Right cardiac atrium (tissue), 5 donors: ENCODE results near the gene SH3PXD2B. TPM values are rescaled to one million over a fixed set of nuclear protein-coding genes. Genes with fewer than 3 reads are reported as not detected.

Source experiments
- ATAC-seq, 2 donors: fragments of 200-7000 bp; cut with Tn5 transposase; one replicate each; pipeline versions ENCODE4 v1.8.0 to v1.9.1; 2020; ENCODE audit warnings: moderate library complexity in 2 of 2, mild to moderate bottlenecking in 1 of 2
- DNase-seq, 3 donors: peaks; one replicate each; pipeline ENCODE4 v3.0.0-alpha.2; 2020
- H3K27ac ChIP-seq: one replicate; pipeline ENCODE4 v1.5.1; 2013; ENCODE audit warnings: mild to moderate bottlenecking, low read length, control low read depth, moderate library complexity
- H3K27me3 ChIP-seq: one replicate; pipeline ENCODE4 v1.6.1; 2013; ENCODE audit not compliant: control insufficient read depth, insufficient read depth
- H3K4me1 ChIP-seq: one replicate; pipeline ENCODE4 v1.6.1; 2013; ENCODE audit warnings: low read length; ENCODE audit not compliant: control insufficient read depth, insufficient read depth
- H3K4me3 ChIP-seq: one replicate; pipeline ENCODE4 v1.5.1; 2013; ENCODE audit warnings: low read length, control low read depth
- H3K9me3 ChIP-seq: one replicate; pipeline ENCODE4 v1.6.1; 2013; ENCODE audit warnings: low read length; ENCODE audit not compliant: control insufficient read depth
- WGBS: extraction: QIAGEN DNeasy Blood & Tissue Kit; methylation state at CpG from one replicate; pipeline ENCODE4 v1.1.7; 2013; 5-methylcytosine and 5-hydroxymethylcytosine counted together
- intact Hi-C, 4 donors: fragments of 100-400 bp; cut with DNase I; formaldehyde crosslinking; loops; one replicate each; pipeline versions ENCODE4 v1.11.0 to v1.14.0; 2022 to 2023
- polyA plus RNA-seq: library from polyadenylated mRNA; stranded (reverse); fragments of 200-250 nt; gene quantifications from one replicate; pipeline ENCODE4 v1.2.3, GENCODE V29; 2013
- total RNA-seq, 4 donors: library from RNA; stranded (reverse); fragmentation: NEBNext Ultra II Directional; extraction: Animal tissue kit (Norgen Biotek cat#: 25700); gene quantifications; one replicate each; pipeline ENCODE4 v1.2.1, GENCODE V29; 2021
- donor health status: healthy with polysubstance abuse.
- donor health status: DM: no; HTN: yes; CAD: no.
- donor health status: DM: no; HTN: no; CAD: no.
- donor health status: DM: no; HTN: yes; CAD: no; lungs with severe emphysema.
- donor health status: DM: yes; HTN: yes; CAD: no.

SH3PXD2B gene
- total and polyA plus RNA-seq, 5 donors, result 2.2 to 18.0 (median 8.4) TPM

- H3K4me1 ChIP-seq, result peaks cover 9% of the 10 kb centered on the region
- H3K4me3 ChIP-seq, result no peak overlapping the region
- intact Hi-C loops, result no loop called here
- no peaks in the 10 kb centered on the region for H3K27me3 ChIP-seq
- DNase-seq (peak in 1 of 3 donors; percentile 58), ATAC-seq (peak in 1 of 2 donors; percentile 10)
- WGBS, result 84% methylated on average over 12 of the region's 12 CpGs
- H3K9me3 ChIP-seq, result no peaks in the 10 kb centered on the region
- H3K27ac ChIP-seq, result peak overlapping the region; percentile 1
Measured at GRCh38 chr5:172436078-172436878, 18.0 kb downstream of the SH3PXD2B start.

GRCh38 chr5:172435362-172436077 is 18.8 kb downstream of the SH3PXD2B start:
- intact Hi-C loops, result no loop called here
- WGBS, result 71% methylated on average over 8 of the region's 8 CpGs
- ATAC-seq (no peak), DNase-seq (peak in 1 of 3 donors; percentile 39)
- no peak overlapping the region for H3K4me3 ChIP-seq
- H3K27ac ChIP-seq, result no peak overlapping the region
- no peaks in the 10 kb centered on the region for H3K9me3 ChIP-seq
- peaks cover 12% of the 10 kb centered on the region for H3K4me1 ChIP-seq
- H3K27me3 ChIP-seq, result no peaks in the 10 kb centered on the region

- H3K27ac ChIP-seq, result no peak overlapping the region
- intact Hi-C loops, result no loop called here
- no peak overlapping the region for H3K4me3 ChIP-seq
- DNase-seq (peak in 1 of 3 donors; percentile 51), ATAC-seq (no peak)
- WGBS, result 55% methylated on average over 7 of the region's 7 CpGs
- H3K4me1 ChIP-seq, result peaks cover 17% of the 10 kb centered on the region
- no peaks in the 10 kb centered on the region for H3K9me3 ChIP-seq
- no peaks in the 10 kb centered on the region for H3K27me3 ChIP-seq
Measured at GRCh38 chr5:172434251-172434650, 20.1 kb downstream of the SH3PXD2B start.

- Histone ChIP-seq H3K4me1 (peaks cover 17% of the 10 kb centered on the region), H3K27ac (no peak overlapping the region), H3K4me3 (no peak overlapping the region), H3K9me3 (no peaks in the 10 kb centered on the region), H3K27me3 (no peaks in the 10 kb centered on the region)
- WGBS, result 83% methylated on average over 7 of the region's 7 CpGs
- DNase-seq (no peak), ATAC-seq (no peak)
- intact Hi-C loops, result no loop called here
Measured at GRCh38 chr5:172433513-172433912, 20.8 kb downstream of the SH3PXD2B start.

- Histone ChIP-seq H3K9me3 (no peaks in the 10 kb centered on the region), H3K27ac (no peak overlapping the region), H3K4me3 (no peak overlapping the region), H3K27me3 (no peaks in the 10 kb centered on the region), H3K4me1 (peaks cover 16% of the 10 kb centered on the region)
- intact Hi-C loops, result no loop called here
- ATAC-seq (no peak), DNase-seq (no peak)
- WGBS, result 87% methylated on average over 3 of the region's 3 CpGs
Measured at GRCh38 chr5:172433071-172433470, 21.3 kb downstream of the SH3PXD2B start.

- H3K27me3 ChIP-seq, result no peaks in the 10 kb centered on the region
- 66% methylated on average over 2 of the region's 2 CpGs for WGBS
- DNase-seq, result peak in 1 of 3 donors; percentile 51
- H3K9me3 ChIP-seq, result no peaks in the 10 kb centered on the region
- H3K27ac ChIP-seq, result peak overlapping the region; percentile 2
- no peak overlapping the region for H3K4me3 ChIP-seq
- H3K4me1 ChIP-seq, result peaks cover 10% of the 10 kb centered on the region
- intact Hi-C loops, result no loop called here
- peak in 1 of 2 donors; percentile 4 for ATAC-seq
Measured at GRCh38 chr5:172430354-172430753, 24.0 kb downstream of the SH3PXD2B start.

GRCh38 chr5:172429201-172429940 is 25.0 kb downstream of the SH3PXD2B start:
- no peaks in the 10 kb centered on the region for H3K9me3 ChIP-seq
- 40% methylated on average over 8 of the region's 8 CpGs for WGBS
- peaks cover 10% of the 10 kb centered on the region for H3K4me1 ChIP-seq
- intact Hi-C loops, result no loop called here
- DNase-seq (peak; percentile 63 to 73 (median 66)), ATAC-seq (peak; percentile 71 to 73)
- H3K4me3 ChIP-seq, result no peak overlapping the region
- no peaks in the 10 kb centered on the region for H3K27me3 ChIP-seq
- H3K27ac ChIP-seq, result peak overlapping the region; percentile 72

GRCh38 chr5:172428224-172429166 is 25.8 kb downstream of the SH3PXD2B start:
- Histone ChIP-seq H3K4me1 (peaks cover 10% of the 10 kb centered on the region), H3K9me3 (no peaks in the 10 kb centered on the region), H3K27me3 (no peaks in the 10 kb centered on the region), H3K27ac (peak overlapping the region; percentile 22), H3K4me3 (no peak overlapping the region)
- ATAC-seq, result no peak
- 90% methylated on average over 12 of the region's 12 CpGs for WGBS
- no peak for DNase-seq
- intact Hi-C loops, result no loop called here

GRCh38 chr5:172427202-172427601 is 27.1 kb downstream of the SH3PXD2B start:
- intact Hi-C loops, result no loop called here
- 93% methylated on average over 5 of the region's 5 CpGs for WGBS
- no peak overlapping the region for H3K27ac ChIP-seq
- no peaks in the 10 kb centered on the region for H3K27me3 ChIP-seq
- no peaks in the 10 kb centered on the region for H3K9me3 ChIP-seq
- ATAC-seq (no peak), DNase-seq (no peak)
- no peak overlapping the region for H3K4me3 ChIP-seq
- H3K4me1 ChIP-seq, result peaks cover 10% of the 10 kb centered on the region

GRCh38 chr5:172426086-172426485 is 28.2 kb downstream of the SH3PXD2B start:
- H3K9me3 ChIP-seq, result no peaks in the 10 kb centered on the region
- H3K4me1 ChIP-seq, result peaks cover 9% of the 10 kb centered on the region
- DNase-seq, result peak in 1 of 3 donors; percentile 70
- intact Hi-C loops, result no loop called here
- no peaks in the 10 kb centered on the region for H3K27me3 ChIP-seq
- WGBS, result 67% methylated on average over 7 of the region's 7 CpGs
- H3K27ac ChIP-seq, result no peak overlapping the region
- H3K4me3 ChIP-seq, result no peak overlapping the region
- ATAC-seq, result peak in 1 of 2 donors; percentile 15
